Medulla oblongata (tissue), 1 donor: ENCODE results near the gene NAA15.
"Not testable (repeated sequence)": the region's sequence is repeated elsewhere in the genome, so short reads cannot be mapped to it uniquely, and the experiment has no call there.

ENCODE experiments used
- DNase-seq: peaks from one replicate; pipeline ENCODE4 v3.0.0-alpha.2; 2015; ENCODE audit errors: extremely low spot score

Gene NAA15

DNA sequence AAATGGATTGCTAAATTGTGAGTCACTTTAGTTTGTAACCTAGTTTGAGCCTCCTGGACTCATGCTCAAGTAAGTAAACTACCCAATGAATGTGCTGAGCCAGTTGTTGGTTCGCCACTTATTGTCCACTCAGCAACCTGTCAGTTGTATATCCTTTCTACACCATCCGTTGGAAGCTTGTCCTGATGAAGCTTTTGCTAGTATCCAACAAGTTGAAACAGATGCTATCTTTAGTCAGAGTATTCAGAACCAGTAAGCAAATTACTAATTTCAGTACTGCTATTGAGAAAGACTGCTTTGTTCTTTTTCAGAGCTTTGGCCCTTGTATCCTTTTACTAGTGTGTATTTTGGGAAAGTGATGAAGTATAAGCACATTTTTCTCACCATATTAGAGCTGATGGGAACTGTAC, 4.3 kb upstream of the NAA15 start:
- DNase-seq = no peak

DNA sequence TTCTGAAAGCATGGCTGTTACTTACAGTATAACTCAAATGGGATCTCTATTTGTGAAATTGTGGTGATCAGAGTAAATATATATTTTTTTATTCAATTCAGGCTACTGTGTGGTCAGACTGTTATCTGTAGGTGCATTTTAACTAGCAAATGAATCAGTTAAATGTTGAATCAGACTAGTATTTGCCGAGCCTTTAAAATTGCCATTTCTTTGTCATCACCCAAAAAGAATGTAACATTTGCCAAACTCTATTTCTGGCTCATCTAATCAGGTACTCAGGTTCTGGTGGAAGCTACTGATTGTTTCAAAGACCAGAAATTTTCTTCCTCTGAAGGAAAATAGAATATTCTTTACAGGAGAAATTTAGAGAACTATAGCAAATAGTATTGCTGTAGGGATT, 1.8 kb upstream of the NAA15 start:
- no peak for DNase-seq

- peak; percentile 56 for DNase-seq
Observed at GRCh38 chr4:139300431-139301112, 733 bp upstream of the NAA15 start.

- DNase-seq = peak; percentile 52
Observed at GRCh38 chr4:139301821-139302611, 711 bp downstream of the NAA15 start, which contains the start of gene NDUFC1. TSS of gene NDUFC1 (minus strand) at chr4:139302477. CDS start at chr4:139295798, 6,679 bp downstream.

DNA sequence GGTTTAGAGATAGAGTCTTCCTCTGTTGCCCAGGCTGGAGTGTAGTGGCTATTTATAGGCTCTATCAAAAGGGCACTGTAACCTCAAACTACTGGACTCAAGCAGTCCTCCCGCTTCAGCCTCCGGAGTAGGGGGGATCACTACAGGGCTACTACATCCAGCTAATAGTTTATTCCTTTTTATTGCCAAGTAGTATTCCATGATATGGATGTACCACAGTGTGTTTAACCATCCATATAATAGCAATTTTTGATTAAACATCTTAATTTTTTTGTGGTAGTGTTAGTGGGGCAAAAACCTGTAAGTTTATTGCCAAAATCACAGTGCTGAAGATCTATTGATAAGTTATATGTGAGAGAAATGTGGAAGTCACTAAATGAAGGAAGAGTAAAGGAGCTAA, 3.6 kb downstream of the NAA15 start:
- DNase-seq = no peak

GRCh38 chr4:139311909-139312308, 10.6 kb downstream of the NAA15 start:
- DNase-seq = no peak

GRCh38 chr4:139312552-139313332, 11.4 kb downstream of the NAA15 start:
- peak; percentile 26 for DNase-seq

GRCh38 chr4:139313414-139313813, 12.1 kb downstream of the NAA15 start:
- DNase-seq = not testable (repeated sequence)

GRCh38 chr4:139314047-139314800, 12.9 kb downstream of the NAA15 start:
- no peak for DNase-seq

GRCh38 chr4:139315221-139315675, 13.9 kb downstream of the NAA15 start:
- DNase-seq = no peak

GRCh38 chr4:139316733-139317132, 15.4 kb downstream of the NAA15 start:
- DNase-seq = no peak

DNA sequence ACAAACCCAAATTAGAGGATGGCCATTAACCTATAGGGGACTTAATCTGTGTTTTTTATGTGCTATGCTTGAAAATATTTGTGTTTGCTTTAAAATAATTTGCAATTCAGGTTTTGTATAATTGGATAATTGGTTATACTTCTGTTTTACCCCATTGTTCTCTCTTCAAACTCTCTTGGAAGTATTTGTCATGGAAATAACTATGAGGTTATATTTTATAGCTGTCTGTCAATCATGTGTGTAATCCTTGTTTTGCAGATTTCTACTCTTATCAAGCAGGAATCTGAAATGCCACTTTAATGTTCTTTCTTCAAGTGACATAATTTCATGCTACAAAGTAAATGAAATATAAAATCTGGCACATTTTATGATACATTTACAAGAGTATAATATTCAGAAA, 16.3 kb downstream of the NAA15 start:
- DNase-seq = no peak

DNA sequence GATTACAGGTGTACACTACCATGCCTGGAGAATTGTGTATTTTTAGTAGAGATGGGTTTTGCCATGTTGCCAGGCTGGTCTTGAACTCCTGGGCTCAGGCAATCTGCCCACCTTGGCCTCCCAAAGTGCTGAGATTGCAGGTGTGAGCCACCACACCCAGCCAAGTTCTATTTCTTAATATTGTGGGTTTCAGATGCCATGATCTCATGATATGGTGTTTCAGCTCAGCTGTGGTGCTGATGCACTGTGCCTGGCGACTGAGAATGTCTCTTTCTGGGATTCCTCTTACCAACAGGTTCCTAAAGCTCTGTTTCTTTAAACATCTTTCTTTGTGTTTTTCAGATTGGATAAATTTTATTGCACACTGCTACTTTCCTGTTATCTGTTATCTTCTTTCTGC, 18.3 kb downstream of the NAA15 start:
- DNase-seq = no peak

DNA sequence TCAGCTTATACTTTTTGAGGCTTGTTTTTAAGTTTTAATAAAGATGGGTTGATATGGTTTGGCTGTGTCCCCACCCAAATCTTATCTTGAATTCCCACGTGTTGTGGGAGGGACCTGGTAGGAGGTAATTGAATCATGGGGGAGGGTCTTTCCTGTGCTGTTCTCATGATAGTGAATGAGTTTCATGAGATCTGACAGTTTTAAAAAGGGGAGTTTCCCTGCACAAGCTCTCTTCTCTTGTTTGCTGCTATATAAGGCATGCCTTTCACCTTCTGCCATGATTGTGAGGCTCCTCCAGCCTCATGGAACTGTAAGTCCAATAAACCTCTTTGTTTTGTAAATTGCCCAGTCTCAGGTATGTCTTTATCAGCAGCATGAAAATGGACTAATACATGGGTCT, 20.8 kb downstream of the NAA15 start:
- not testable (repeated sequence) for DNase-seq

GRCh38 chr4:139322541-139322940, 21.2 kb downstream of the NAA15 start:
- DNase-seq = not testable (repeated sequence)

- no peak for DNase-seq
Observed at GRCh38 chr4:139324620-139325019, 23.3 kb downstream of the NAA15 start.

DNA sequence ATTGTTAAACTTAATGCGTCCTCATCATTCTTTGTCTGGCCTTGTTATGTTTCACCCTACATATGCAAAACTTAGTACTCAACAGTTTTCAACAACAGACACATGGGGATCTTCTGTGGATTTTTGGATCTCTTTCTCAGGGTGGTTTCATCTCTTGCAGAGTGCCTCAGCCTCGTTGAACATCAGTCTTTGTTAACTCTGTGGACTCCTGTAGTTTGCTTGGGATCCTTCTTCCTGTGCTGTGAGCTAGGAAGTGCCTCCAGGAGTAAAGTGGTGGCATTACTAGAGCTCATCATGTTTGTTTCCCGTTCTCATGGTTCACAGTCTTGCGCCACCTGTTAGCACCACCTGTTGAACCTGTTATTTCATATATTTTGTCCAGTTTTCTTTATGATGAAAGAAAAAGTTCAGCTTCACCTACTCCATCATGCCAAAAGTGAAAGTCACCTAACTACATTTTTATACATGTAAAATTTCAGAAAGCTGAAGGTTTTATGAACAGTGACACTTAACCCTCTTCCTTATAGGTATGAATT, 28.4 kb downstream of the NAA15 start:
- DNase-seq = no peak

GRCh38 chr4:139330283-139330682, 29.0 kb downstream of the NAA15 start:
- peak; percentile 80 for DNase-seq

GRCh38 chr4:139331185-139331584, 29.9 kb downstream of the NAA15 start:
- DNase-seq = no peak

GRCh38 chr4:139333046-139333445, 31.7 kb downstream of the NAA15 start:
- no peak for DNase-seq

- no peak for DNase-seq
Observed at GRCh38 chr4:139337612-139338011, 36.3 kb downstream of the NAA15 start.
